ENCODE measurements around the gene OGDH.

OGDH gene

DNA sequence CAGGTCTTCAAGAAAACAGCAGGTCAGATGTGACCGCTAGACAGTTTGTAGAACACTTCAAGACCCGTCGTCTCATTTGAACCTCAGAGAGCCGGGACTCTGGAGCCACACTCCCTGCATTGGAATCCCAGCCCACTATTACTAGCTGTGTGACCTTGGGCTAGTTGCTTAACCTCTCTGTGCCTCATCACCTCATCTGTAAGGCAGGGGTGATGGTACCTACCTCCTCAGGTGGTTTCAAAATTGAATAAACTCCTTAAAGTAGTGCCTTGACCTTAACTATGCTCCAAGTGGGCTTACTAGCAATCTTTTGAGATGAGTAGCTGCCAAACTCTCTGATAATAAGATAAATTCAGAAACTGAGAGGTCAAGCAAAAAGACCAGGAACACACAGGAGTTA, 43.8 kb downstream of the OGDH start:
- ATAC-seq = no peak
- no peak for TF ChIP-seq TCF4 (CRISPR knock-in tag; IDR thresholded peaks at IDR 0.05; ENCODE audit: borderline replicate concordance)
- TF ChIP-seq, protein P1, sequence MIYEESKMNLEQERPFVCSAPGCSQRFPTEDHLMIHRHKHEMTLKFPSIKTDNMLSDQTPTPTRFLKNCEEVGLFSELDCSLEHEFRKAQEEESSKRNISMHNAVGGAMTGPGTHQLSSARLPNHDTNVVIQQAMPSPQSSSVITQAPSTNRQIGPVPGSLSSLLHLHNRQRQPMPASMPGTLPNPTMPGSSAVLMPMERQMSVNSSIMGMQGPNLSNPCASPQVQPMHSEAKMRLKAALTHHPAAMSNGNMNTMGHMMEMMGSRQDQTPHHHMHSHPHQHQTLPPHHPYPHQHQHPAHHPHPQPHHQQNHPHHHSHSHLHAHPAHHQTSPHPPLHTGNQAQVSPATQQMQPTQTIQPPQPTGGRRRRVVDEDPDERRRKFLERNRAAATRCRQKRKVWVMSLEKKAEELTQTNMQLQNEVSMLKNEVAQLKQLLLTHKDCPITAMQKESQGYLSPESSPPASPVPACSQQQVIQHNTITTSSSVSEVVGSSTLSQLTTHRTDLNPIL (CRISPR knock-in tag; IDR thresholded peaks at IDR 0.05; ENCODE audit: low read depth) = no peak
- no peak for TF ChIP-seq RARB (CRISPR knock-in tag; IDR thresholded peaks at IDR 0.05)
- TF ChIP-seq PPARA (CRISPR knock-in tag; IDR thresholded peaks at IDR 0.05; ENCODE audit: borderline replicate concordance) = no peak
- TF ChIP-seq ZFP3 (CRISPR knock-in tag; IDR thresholded peaks at IDR 0.05) = no peak
- TF ChIP-seq, protein P2, sequence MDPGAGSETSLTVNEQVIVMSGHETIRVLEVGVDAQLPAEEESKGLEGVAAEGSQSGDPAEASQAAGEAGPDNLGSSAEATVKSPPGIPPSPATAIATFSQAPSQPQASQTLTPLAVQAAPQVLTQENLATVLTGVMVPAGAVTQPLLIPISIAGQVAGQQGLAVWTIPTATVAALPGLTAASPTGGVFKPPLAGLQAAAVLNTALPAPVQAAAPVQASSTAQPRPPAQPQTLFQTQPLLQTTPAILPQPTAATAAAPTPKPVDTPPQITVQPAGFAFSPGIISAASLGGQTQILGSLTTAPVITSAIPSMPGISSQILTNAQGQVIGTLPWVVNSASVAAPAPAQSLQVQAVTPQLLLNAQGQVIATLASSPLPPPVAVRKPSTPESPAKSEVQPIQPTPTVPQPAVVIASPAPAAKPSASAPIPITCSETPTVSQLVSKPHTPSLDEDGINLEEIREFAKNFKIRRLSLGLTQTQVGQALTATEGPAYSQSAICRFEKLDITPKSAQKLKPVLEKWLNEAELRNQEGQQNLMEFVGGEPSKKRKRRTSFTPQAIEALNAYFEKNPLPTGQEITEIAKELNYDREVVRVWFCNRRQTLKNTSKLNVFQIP (CRISPR knock-in tag; IDR thresholded peaks at IDR 0.05; ENCODE audit: borderline replicate concordance, low read depth) = no peak
- no peak for TF ChIP-seq OSR1 (CRISPR knock-in tag; IDR thresholded peaks at IDR 0.05)
- TF ChIP-seq, protein P3, sequence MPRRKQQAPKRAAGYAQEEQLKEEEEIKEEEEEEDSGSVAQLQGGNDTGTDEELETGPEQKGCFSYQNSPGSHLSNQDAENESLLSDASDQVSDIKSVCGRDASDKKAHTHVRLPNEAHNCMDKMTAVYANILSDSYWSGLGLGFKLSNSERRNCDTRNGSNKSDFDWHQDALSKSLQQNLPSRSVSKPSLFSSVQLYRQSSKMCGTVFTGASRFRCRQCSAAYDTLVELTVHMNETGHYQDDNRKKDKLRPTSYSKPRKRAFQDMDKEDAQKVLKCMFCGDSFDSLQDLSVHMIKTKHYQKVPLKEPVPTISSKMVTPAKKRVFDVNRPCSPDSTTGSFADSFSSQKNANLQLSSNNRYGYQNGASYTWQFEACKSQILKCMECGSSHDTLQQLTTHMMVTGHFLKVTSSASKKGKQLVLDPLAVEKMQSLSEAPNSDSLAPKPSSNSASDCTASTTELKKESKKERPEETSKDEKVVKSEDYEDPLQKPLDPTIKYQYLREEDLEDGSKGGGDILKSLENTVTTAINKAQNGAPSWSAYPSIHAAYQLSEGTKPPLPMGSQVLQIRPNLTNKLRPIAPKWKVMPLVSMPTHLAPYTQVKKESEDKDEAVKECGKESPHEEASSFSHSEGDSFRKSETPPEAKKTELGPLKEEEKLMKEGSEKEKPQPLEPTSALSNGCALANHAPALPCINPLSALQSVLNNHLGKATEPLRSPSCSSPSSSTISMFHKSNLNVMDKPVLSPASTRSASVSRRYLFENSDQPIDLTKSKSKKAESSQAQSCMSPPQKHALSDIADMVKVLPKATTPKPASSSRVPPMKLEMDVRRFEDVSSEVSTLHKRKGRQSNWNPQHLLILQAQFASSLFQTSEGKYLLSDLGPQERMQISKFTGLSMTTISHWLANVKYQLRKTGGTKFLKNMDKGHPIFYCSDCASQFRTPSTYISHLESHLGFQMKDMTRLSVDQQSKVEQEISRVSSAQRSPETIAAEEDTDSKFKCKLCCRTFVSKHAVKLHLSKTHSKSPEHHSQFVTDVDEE (CRISPR knock-in tag; IDR thresholded peaks at IDR 0.05) = no peak
- no peak for TF ChIP-seq ZNF565 (CRISPR knock-in tag; conservative IDR thresholded peaks at IDR 0.05; ENCODE audit: low read depth)
- no peak for TF ChIP-seq ZNF8 (CRISPR knock-in tag; IDR thresholded peaks at IDR 0.05)

DNA sequence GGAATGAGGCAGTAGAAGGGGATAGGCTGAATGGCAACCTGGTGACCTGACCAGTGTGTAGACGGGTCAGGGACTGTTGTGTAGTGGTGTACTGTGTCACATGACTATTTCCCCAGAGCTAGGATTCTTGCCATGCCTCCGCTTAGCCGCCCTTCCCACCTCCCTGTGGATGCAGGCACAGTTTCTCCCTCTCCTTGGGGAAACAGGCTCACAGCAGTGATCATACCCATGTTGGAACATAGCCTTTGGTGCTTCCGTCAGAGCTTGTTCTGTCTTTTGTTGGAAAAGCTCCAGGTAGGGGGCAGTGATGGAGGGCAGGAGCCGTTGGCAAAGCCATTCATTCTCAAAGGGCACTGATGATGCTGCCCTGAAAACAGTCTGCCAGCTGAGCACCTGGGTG, 44.3 kb downstream of the OGDH start:
- peak; percentile 27; the same call in 2 of the 3 replicates for ATAC-seq
- TF ChIP-seq RARB (CRISPR knock-in tag; IDR thresholded peaks at IDR 0.05) = no peak

DNA sequence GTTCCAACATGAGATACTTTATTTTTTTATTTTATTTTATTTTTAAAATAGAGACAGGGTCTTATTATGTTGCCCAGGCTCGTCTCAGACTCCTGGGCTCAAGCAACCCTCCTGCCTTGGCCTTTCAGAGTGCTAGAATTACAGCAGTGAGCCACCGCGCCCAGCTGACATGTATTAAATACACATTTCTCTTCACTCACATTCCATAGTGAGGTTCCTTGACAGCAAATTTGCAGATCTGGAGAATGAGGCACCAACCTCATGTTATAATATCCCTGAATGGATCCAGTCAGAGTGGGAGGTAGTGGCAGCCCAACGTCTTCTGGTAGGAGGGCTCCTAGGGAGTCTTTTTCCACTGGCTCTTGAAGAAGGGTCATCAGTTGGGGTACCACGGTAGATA, 46.1 kb downstream of the OGDH start:
- ATAC-seq = no peak
- TF ChIP-seq PPARA (CRISPR knock-in tag; IDR thresholded peaks at IDR 0.05; ENCODE audit: borderline replicate concordance) = no peak
- TF ChIP-seq ISL1 (CRISPR knock-in tag; IDR thresholded peaks at IDR 0.05) = no peak
- TF ChIP-seq ZNF8 (CRISPR knock-in tag; IDR thresholded peaks at IDR 0.05) = no peak
- no peak for TF ChIP-seq BACH2 (CRISPR knock-in tag; IDR thresholded peaks at IDR 0.05; ENCODE audit: borderline replicate concordance)
- TF ChIP-seq GLIS3 (CRISPR knock-in tag; IDR thresholded peaks at IDR 0.05) = no peak
- no peak for TF ChIP-seq TOX (CRISPR knock-in tag; IDR thresholded peaks at IDR 0.05; ENCODE audit: borderline replicate concordance)
- TF ChIP-seq ESRRG (CRISPR knock-in tag; IDR thresholded peaks at IDR 0.05) = no peak
- TF ChIP-seq, protein P3 (CRISPR knock-in tag; IDR thresholded peaks at IDR 0.05) = no peak
- TF ChIP-seq, protein P2 (CRISPR knock-in tag; IDR thresholded peaks at IDR 0.05; ENCODE audit: borderline replicate concordance, low read depth) = no peak
- TF ChIP-seq ZFP30 (CRISPR knock-in tag; IDR thresholded peaks at IDR 0.05) = no peak
- no peak for TF ChIP-seq ARNTL (CRISPR knock-in tag; IDR thresholded peaks at IDR 0.05; ENCODE audit: borderline replicate concordance, low read depth)
- TF ChIP-seq TCF4 (CRISPR knock-in tag; IDR thresholded peaks at IDR 0.05; ENCODE audit: borderline replicate concordance) = no peak
- no peak for TF ChIP-seq RARB (CRISPR knock-in tag; IDR thresholded peaks at IDR 0.05)
- no peak for TF ChIP-seq ZNF565 (CRISPR knock-in tag; conservative IDR thresholded peaks at IDR 0.05; ENCODE audit: low read depth)
- TF ChIP-seq, protein P4, sequence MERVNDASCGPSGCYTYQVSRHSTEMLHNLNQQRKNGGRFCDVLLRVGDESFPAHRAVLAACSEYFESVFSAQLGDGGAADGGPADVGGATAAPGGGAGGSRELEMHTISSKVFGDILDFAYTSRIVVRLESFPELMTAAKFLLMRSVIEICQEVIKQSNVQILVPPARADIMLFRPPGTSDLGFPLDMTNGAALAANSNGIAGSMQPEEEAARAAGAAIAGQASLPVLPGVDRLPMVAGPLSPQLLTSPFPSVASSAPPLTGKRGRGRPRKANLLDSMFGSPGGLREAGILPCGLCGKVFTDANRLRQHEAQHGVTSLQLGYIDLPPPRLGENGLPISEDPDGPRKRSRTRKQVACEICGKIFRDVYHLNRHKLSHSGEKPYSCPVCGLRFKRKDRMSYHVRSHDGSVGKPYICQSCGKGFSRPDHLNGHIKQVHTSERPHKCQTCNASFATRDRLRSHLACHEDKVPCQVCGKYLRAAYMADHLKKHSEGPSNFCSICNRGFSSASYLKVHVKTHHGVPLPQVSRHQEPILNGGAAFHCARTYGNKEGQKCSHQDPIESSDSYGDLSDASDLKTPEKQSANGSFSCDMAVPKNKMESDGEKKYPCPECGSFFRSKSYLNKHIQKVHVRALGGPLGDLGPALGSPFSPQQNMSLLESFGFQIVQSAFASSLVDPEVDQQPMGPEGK (CRISPR knock-in tag; IDR thresholded peaks at IDR 0.05; ENCODE audit: borderline replicate concordance) = no peak
- TF ChIP-seq, protein P5, sequence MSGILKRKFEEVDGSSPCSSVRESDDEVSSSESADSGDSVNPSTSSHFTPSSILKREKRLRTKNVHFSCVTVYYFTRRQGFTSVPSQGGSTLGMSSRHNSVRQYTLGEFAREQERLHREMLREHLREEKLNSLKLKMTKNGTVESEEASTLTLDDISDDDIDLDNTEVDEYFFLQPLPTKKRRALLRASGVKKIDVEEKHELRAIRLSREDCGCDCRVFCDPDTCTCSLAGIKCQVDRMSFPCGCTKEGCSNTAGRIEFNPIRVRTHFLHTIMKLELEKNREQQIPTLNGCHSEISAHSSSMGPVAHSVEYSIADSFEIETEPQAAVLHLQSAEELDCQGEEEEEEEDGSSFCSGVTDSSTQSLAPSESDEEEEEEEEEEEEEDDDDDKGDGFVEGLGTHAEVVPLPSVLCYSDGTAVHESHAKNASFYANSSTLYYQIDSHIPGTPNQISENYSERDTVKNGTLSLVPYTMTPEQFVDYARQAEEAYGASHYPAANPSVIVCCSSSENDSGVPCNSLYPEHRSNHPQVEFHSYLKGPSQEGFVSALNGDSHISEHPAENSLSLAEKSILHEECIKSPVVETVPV (CRISPR knock-in tag; IDR thresholded peaks at IDR 0.05) = no peak
- no peak for TF ChIP-seq SNAI2 (CRISPR knock-in tag; IDR thresholded peaks at IDR 0.05)
- TF ChIP-seq ZNF70 (CRISPR knock-in tag; IDR thresholded peaks at IDR 0.05) = no peak
- no peak for TF ChIP-seq ZC3H10 (CRISPR knock-in tag; IDR thresholded peaks at IDR 0.05)
